ENCODE data around the gene PPP1R15B. TPM values are rescaled to one million over a fixed set of nuclear protein-coding genes. Genes with fewer than 3 reads are reported as not detected.
A peak's percentile ranks its signal among the peaks of the same experiment; 100 is the strongest.

PPP1R15B gene
- total RNA-seq, 4 donors from 2014 or later = 33.8 to 90.5 (median 72.3) TPM

DNA sequence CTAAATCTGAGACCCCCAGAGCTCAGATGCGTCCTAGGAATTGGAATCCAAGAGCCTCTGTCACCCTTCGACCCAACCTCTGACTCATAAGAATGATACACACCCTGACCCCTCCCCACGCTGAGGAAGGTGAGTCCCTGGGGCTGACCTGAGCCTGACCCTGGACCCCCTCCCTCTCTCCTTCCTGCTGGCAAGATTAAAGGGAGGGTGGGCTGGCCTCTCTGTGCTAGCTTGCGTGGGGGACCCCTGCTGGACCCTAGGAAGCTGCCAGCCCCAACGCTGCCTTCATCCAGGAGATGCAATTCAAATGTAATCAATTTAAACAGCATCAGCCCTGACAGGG lies 52.5 kb downstream of the PPP1R15B start:
- no peak for DNase-seq
- Histone ChIP-seq H3K36me3 (no peaks in the 10 kb centered on the region), H3K27ac (peak overlapping the region in 1 of 4 donors; percentile 10), H3K4me1 (peaks cover 4 to 10% (median 7%) of the 10 kb centered on the region in 4 donors), H3K27me3 (no peaks in the 10 kb centered on the region), H3K4me3 (no peak overlapping the region), H3K9me3 (no peaks in the 10 kb centered on the region)
- TF ChIP-seq POLR2A (IDR thresholded peaks at IDR 0.05) = no peak
- TF ChIP-seq, protein P1, sequence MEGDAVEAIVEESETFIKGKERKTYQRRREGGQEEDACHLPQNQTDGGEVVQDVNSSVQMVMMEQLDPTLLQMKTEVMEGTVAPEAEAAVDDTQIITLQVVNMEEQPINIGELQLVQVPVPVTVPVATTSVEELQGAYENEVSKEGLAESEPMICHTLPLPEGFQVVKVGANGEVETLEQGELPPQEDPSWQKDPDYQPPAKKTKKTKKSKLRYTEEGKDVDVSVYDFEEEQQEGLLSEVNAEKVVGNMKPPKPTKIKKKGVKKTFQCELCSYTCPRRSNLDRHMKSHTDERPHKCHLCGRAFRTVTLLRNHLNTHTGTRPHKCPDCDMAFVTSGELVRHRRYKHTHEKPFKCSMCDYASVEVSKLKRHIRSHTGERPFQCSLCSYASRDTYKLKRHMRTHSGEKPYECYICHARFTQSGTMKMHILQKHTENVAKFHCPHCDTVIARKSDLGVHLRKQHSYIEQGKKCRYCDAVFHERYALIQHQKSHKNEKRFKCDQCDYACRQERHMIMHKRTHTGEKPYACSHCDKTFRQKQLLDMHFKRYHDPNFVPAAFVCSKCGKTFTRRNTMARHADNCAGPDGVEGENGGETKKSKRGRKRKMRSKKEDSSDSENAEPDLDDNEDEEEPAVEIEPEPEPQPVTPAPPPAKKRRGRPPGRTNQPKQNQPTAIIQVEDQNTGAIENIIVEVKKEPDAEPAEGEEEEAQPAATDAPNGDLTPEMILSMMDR (IDR thresholded peaks at IDR 0.05) = no peak

DNA sequence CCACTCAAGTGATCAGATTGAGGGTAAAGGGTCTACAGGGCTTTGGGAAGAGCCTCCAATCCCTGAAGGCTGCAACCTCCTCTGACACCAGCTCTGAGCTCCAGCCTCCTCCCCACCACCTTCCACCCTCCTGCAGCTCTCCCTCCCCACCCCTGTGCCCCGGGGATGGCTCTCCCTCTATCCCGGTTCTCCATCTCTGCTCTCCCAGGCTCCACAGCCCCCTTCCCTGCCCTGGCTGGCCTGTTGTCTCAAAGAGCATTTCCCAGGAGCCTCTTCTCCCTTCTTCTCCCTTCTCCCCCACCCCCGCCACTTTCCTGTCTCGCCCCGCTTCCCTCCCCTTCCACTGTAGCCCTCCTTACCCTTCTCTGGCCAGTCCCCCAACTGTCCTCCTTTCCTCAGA lies 53.0 kb downstream of the PPP1R15B start:
- TF ChIP-seq POLR2A (IDR thresholded peaks at IDR 0.05) = no peak
- Histone ChIP-seq H3K27ac (peak overlapping the region in 1 of 4 donors; percentile 10), H3K36me3 (no peaks in the 10 kb centered on the region), H3K4me3 (no peak overlapping the region), H3K4me1 (peaks cover 4 to 9% (median 5%) of the 10 kb centered on the region in 4 donors), H3K27me3 (no peaks in the 10 kb centered on the region), H3K9me3 (no peaks in the 10 kb centered on the region)
- DNase-seq = peak in 1 of 3 donors; percentile 45

DNA sequence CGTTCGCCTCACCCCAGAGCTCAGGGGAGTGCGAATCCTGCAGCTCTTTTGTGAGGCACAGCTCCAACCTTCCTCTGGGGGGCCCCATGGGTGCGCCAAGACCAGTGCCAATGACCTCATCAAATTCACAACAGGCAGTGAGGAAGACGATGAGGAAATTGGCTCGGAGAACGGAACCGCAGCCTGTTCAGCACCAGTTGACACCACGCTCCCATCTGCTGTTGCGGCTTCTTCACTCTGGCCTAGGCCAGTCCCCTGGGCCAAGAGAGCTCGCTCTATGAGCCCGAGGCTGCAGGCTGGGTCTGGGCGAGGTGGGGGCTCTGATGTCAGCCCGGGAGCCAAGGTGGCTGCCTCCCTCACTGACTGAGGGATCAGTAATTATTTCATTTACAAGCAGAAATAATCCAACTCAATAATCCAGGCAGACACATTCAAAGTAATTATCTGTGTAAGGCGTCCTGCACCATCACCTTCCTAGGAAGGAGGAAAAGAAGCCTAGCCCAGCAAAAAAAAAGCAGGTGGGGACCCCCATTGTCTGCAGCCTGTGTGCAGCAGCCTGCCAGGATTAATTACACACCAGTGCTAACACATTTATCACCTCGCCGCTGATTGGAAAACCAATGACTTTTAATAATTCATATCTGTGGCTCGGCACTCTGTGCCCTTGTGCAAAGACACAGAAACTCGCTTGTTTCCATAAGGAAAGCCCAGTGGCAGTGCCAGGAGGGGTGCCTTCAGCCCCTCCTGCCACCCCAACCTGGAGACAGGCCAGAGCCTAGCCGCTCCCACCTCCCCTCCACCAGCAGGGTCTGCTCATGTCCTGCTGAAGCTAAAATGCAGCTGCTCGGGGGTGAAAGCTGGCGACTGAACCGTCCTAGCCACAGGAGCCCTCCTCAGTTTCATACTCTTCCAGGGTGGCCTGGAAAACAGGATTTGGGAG lies 53.8 kb downstream of the PPP1R15B start:
- H3K4me1 ChIP-seq = peaks cover 0 to 4% (median under 1%) of the 10 kb centered on the region in 4 donors
- TF ChIP-seq, protein P1 (IDR thresholded peaks at IDR 0.05) = no peak
- TF ChIP-seq POLR2A (IDR thresholded peaks at IDR 0.05) = no peak
- peak overlapping the region in 2 of 4 donors; percentile 33 to 34 for H3K27ac ChIP-seq
- no peaks in the 10 kb centered on the region for H3K36me3 ChIP-seq
- DNase-seq = peak in 1 of 3 donors; percentile 50
- H3K27me3 ChIP-seq = no peaks in the 10 kb centered on the region
- no peak overlapping the region for H3K4me3 ChIP-seq
- H3K9me3 ChIP-seq = no peaks in the 10 kb centered on the region

- H3K27ac ChIP-seq = peak overlapping the region in 1 of 4 donors; percentile 33
- DNase-seq = no peak
- no peak overlapping the region for H3K4me3 ChIP-seq
- no peaks in the 10 kb centered on the region for H3K36me3 ChIP-seq
- peaks cover 0 to 4% (median 0%) of the 10 kb centered on the region in 4 donors for H3K4me1 ChIP-seq
- TF ChIP-seq, protein P1 (IDR thresholded peaks at IDR 0.05) = no peak
- TF ChIP-seq POLR2A (IDR thresholded peaks at IDR 0.05) = no peak
- H3K27me3 ChIP-seq = no peaks in the 10 kb centered on the region
- no peaks in the 10 kb centered on the region for H3K9me3 ChIP-seq
These were observed 54.6 kb downstream of the PPP1R15B start for GRCh38 chr1:204356997-204357396.

GRCh38 chr1:204355913-204356312 lies 55.7 kb downstream of the PPP1R15B start:
- Histone ChIP-seq H3K9me3 (no peaks in the 10 kb centered on the region), H3K4me1 (peaks cover 0 to 7% (median 2%) of the 10 kb centered on the region in 4 donors), H3K27ac (no peak overlapping the region), H3K27me3 (no peaks in the 10 kb centered on the region), H3K4me3 (no peak overlapping the region), H3K36me3 (no peaks in the 10 kb centered on the region)
- TF ChIP-seq, protein P1 (IDR thresholded peaks at IDR 0.05) = no peak
- TF ChIP-seq POLR2A (IDR thresholded peaks at IDR 0.05) = no peak
- DNase-seq = no peak

DNA sequence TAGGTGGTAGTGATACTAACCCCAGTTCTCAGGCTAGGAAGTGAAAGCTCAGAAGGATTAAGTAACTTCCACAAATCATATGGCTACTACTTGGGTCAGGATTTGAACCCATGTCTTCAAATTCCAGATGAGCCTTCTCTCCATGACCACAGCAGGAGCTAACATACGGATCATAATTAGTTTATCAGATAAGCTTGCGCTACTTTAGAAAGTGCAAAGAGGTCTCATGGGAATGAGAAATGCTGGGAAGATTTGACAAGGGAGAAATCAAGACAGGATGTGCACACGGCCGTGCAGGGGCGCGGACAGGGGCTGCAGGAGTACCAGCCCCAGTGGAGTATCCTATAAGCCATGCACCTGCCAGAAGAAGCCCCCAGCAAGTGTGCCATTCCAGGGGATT lies 57.0 kb downstream of the PPP1R15B start:
- no peaks in the 10 kb centered on the region for H3K36me3 ChIP-seq
- no peaks in the 10 kb centered on the region for H3K9me3 ChIP-seq
- no peak for TF ChIP-seq POLR2A (IDR thresholded peaks at IDR 0.05)
- TF ChIP-seq, protein P1 (IDR thresholded peaks at IDR 0.05) = no peak
- no peaks in the 10 kb centered on the region for H3K27me3 ChIP-seq
- DNase-seq = peak in 1 of 3 donors; percentile 6
- no peak overlapping the region for H3K4me3 ChIP-seq
- no peak overlapping the region for H3K27ac ChIP-seq
- H3K4me1 ChIP-seq = peaks cover 0 to 16% (median 1%) of the 10 kb centered on the region in 4 donors
